Naive thymus-derived CD4-positive, alpha-beta T cell (primary cell): Measurements from ENCODE around the gene FAAH2. TPM values are rescaled to one million over a fixed set of nuclear protein-coding genes. Genes with fewer than 3 reads are reported as not detected.

ENCODE experiments used
- ATAC-seq: fragments of 150-1000 bp; cut with Tn5 transposase; 2 replicates; pipeline ENCODE4 v1.10.0; 2021; ENCODE audit warnings: mild to moderate bottlenecking, moderate library complexity
- CTCF ChIA-PET: fragments of 350-600 bp; sonication (Branson Sonifier 250); formaldehyde crosslinking; loops from one replicate; lab custom pipeline; 2021; ENCODE audit warnings: antibody characterized with exemption; lab: Charles Lee
- POLR2A ChIA-PET: fragments of 350-600 bp; sonication (Branson Sonifier 250); formaldehyde crosslinking; loops from one replicate; lab custom pipeline; 2021; ENCODE audit warnings: antibody characterized with exemption, inconsistent platforms; lab: Charles Lee
- DNase-seq, 9 donors: peaks; one replicate each; pipeline versions ENCODE4 v3.0.0 to v3.0.0-alpha.2; 2020 to 2022; ENCODE audit warnings: mixed read lengths in 1 of 9
- H3K27ac ChIP-seq: one replicate; pipeline ENCODE4 v1.7.0; 2013; ENCODE audit warnings: mild to moderate bottlenecking, low read depth, low read length, moderate library complexity
- H3K27me3 ChIP-seq, 2 donors: one replicate each; pipeline ENCODE4 v1.7.0; 2013; ENCODE audit warnings: low read length in 2 of 2, mild to moderate bottlenecking in 2 of 2, moderate library complexity in 2 of 2; ENCODE audit not compliant: control insufficient read depth in 2 of 2, insufficient read depth in 2 of 2
- H3K36me3 ChIP-seq, 3 experiments: 1 replicate in 2 of 3; 2 replicates in 1 of 3; pipeline ENCODE4 v1.7.0; 2013; ENCODE audit warnings: low read length in 3 of 3, mild to moderate bottlenecking in 3 of 3, moderate library complexity in 1 of 3; ENCODE audit not compliant: insufficient read depth in 3 of 3, control insufficient read depth in 2 of 3
- H3K4me1 ChIP-seq, 2 donors: one replicate each; pipeline ENCODE4 v1.7.0; 2013; ENCODE audit warnings: low read length in 2 of 2, mild to moderate bottlenecking in 2 of 2, moderate library complexity in 1 of 2; ENCODE audit not compliant: control insufficient read depth in 2 of 2, insufficient read depth in 2 of 2
- H3K4me3 ChIP-seq: 2 replicates; pipeline ENCODE4 v1.7.0; 2013; ENCODE audit warnings: mild to moderate bottlenecking, low read length
- H3K9me3 ChIP-seq, 3 experiments: 1 replicate in 2 of 3; 2 replicates in 1 of 3; pipeline ENCODE4 v1.7.0; 2013; ENCODE audit warnings: low read length in 3 of 3; ENCODE audit not compliant: control insufficient read depth in 2 of 3
- H3K27ac Mint-ChIP-seq, 9 donors: one replicate each; pipeline ENCODE4 v1.8.0; 2020 to 2022; ENCODE audit warnings: mixed read lengths in 9 of 9, mild to moderate bottlenecking in 8 of 9, moderate library complexity in 5 of 9, inconsistent platforms in 2 of 9
- H3K27me3 Mint-ChIP-seq, 5 donors: one replicate each; pipeline ENCODE4 v1.8.0; 2021 to 2022; ENCODE audit warnings: mixed read lengths in 5 of 5, mild to moderate bottlenecking in 1 of 5
- H3K36me3 Mint-ChIP-seq, 5 donors: one replicate each; pipeline ENCODE4 v1.8.0; 2020 to 2022; ENCODE audit warnings: mixed read lengths in 5 of 5, mild to moderate bottlenecking in 3 of 5, inconsistent platforms in 1 of 5
- H3K4me1 Mint-ChIP-seq, 7 donors: one replicate each; pipeline ENCODE4 v1.8.0; 2020 to 2022; ENCODE audit warnings: mixed read lengths in 7 of 7, mild to moderate bottlenecking in 3 of 7, inconsistent platforms in 1 of 7
- H3K4me3 Mint-ChIP-seq, 10 donors: one replicate each; pipeline ENCODE4 v1.8.0; 2020 to 2022; ENCODE audit warnings: mild to moderate bottlenecking in 10 of 10, mixed read lengths in 10 of 10, moderate library complexity in 6 of 10, inconsistent platforms in 2 of 10
- H3K9me3 Mint-ChIP-seq, 11 donors: one replicate each; pipeline ENCODE4 v1.8.0; 2020 to 2022; ENCODE audit warnings: mixed read lengths in 11 of 11, mild to moderate bottlenecking in 4 of 11, inconsistent platforms in 1 of 11, moderate library complexity in 1 of 11
- intact Hi-C, 2 donors: fragments of 100-400 bp; cut with micrococcal nuclease; formaldehyde crosslinking; loops; one replicate each; pipeline ENCODE4 v1.15.1; 2023
- polyA plus RNA-seq, 2 donors: library from polyadenylated mRNA; unstranded; fragments of 300-500 nt; fragmentation: Illumina TruSeq; gene quantifications; one replicate each; pipeline ENCODE4 v1.2.3, GENCODE V29; 2021
- total RNA-seq, 6 experiments: library from RNA in 5 of 6; stranded (reverse) in 5 of 6; gene quantifications; 1 replicate in 5 of 6; 2 replicates in 1 of 6; pipeline ENCODE4 v1.2.3 and lab custom pipeline; 2021 to 2026

Gene FAAH2, protein sequence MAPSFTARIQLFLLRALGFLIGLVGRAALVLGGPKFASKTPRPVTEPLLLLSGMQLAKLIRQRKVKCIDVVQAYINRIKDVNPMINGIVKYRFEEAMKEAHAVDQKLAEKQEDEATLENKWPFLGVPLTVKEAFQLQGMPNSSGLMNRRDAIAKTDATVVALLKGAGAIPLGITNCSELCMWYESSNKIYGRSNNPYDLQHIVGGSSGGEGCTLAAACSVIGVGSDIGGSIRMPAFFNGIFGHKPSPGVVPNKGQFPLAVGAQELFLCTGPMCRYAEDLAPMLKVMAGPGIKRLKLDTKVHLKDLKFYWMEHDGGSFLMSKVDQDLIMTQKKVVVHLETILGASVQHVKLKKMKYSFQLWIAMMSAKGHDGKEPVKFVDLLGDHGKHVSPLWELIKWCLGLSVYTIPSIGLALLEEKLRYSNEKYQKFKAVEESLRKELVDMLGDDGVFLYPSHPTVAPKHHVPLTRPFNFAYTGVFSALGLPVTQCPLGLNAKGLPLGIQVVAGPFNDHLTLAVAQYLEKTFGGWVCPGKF
- total RNA-seq (10 to 100 TPM in 2 of 5 experiments, 1 to 10 TPM in 3; 7.5 to 12.6 (median 9.7) TPM), polyA plus RNA-seq (10 to 100 TPM; 16.7 to 16.9 TPM), total RNA-seq (lab: John Stamatoyannopoulos, UW) (21.7 reads per million, percentile 52 among the genes with 10 or more reads in this experiment)

DNA sequence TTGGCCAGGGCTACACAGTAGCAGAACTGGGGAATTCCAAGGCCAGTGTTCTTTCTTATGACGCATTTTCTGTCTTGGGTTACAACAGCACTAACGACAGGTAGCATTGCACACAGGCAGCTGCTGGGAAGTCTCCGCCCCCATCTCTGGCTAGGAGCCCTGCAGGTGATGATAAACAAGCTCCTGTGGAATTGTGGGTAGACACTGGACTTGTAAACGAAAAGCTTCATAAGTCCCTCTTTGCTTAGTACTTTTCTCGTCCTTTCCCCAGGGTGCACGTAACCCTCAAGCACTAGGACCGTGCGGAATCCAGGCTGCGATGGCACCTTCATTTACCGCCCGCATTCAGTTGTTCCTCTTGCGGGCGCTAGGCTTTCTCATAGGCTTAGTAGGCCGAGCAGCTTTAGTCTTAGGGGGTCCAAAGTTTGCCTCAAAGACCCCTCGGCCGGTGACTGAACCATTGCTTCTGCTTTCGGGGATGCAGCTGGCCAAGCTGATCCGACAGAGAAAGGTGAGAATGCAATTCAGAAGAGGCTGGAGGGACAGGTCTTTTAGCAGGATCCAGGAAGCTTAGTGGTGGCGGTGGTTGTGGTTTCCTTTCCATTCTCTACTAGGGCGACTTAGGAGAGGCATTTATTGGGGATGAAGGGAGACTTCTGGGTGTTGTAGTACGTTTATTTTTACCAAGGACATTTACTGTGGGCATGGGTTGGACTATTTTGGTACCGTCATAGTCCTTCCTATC lies at the start of gene FAAH2:
FAAH2 (plus strand) TSS at position 200 of the 745 bp plus-strand sequence; CDS start at position 320, 120 bp downstream.
- no peaks in the 10 kb centered on the region for H3K36me3 ChIP-seq
- peak within 1 kb of the TSS; percentile 57 to 96 (median 95) for H3K27ac Mint-ChIP-seq
- peak within 1 kb of the TSS; percentile 82 for H3K4me3 ChIP-seq
- no peaks in the 10 kb centered on the region for H3K27me3 Mint-ChIP-seq
- H3K27ac ChIP-seq, result peak within 1 kb of the TSS; percentile 88
- DNase-seq (peak; percentile 7 to 88 (median 66)), ATAC-seq (peak; percentile 91)
- no peaks in the 10 kb centered on the region for H3K27me3 ChIP-seq
- ChIA-PET POLR2A (interaction anchor here (1.0 to 1.3 kb wide), 3 partner anchors 25 to 306 kb away, joined by 3 to 5 read pairs (median 3); no protein-coding TSS in a partner anchor), CTCF (no interaction called here)
- H3K4me1 ChIP-seq, result peaks cover 0 to 3% of the 10 kb centered on the region in 2 donors
- peaks cover 5 to 57% (median 43%) of the 10 kb centered on the region in 7 donors for H3K4me1 Mint-ChIP-seq
- intact Hi-C loops, result loop anchor here (1.0 to 10.0 kb wide), 9 partner anchors 162 to 1570 kb away; partner anchors contain the start of genes SPIN2B (in 2 of the 2), ZXDA (in 2 of the 2), RRAGB (in 1 of the 2) and SPIN3 (in 1 of the 2)
- H3K36me3 Mint-ChIP-seq, result peaks cover 0 to 3% (median 0%) of the 10 kb centered on the region in 5 donors
- peak within 1 kb of the TSS; percentile 82 to 95 (median 92) for H3K4me3 Mint-ChIP-seq
- peaks cover 0 to 2% (median 0%) of the 10 kb centered on the region in 11 donors for H3K9me3 Mint-ChIP-seq
- H3K9me3 ChIP-seq, result no peaks in the 10 kb centered on the region

DNA sequence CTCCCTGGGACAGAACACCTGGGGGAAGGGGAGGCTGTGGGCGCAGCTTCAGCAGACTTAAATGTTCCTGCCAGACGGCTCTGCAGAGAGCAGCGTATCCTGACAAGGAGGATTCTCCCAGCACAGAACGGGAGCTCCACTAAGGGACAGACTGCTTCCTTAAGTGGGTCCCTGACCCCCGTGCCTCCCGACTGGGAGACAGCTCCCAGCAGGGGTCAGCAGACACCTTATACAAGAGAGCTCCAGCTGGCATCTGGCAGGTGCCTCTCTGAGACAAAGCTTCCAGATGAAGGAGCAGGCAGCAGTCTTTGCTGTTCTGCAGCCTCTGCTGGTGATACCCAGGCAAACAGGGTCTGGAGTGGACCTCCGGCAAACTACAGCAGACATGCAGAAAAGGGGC lies 44.5 kb upstream of the FAAH2 start:
- H3K4me3 Mint-ChIP-seq, result no peak overlapping the region
- H3K4me1 Mint-ChIP-seq, result no peaks in the 10 kb centered on the region
- no peaks in the 10 kb centered on the region for H3K9me3 ChIP-seq
- CTCF ChIA-PET, result no interaction called here
- no peak overlapping the region for H3K4me3 ChIP-seq
- no peaks in the 10 kb centered on the region for H3K27me3 ChIP-seq
- H3K4me1 ChIP-seq, result no peaks in the 10 kb centered on the region
- POLR2A ChIA-PET, result no interaction called here
- DNase-seq (no peak), ATAC-seq (no peak)
- H3K27me3 Mint-ChIP-seq, result no peaks in the 10 kb centered on the region
- H3K36me3 ChIP-seq, result no peaks in the 10 kb centered on the region
- H3K27ac ChIP-seq, result no peak overlapping the region
- H3K9me3 Mint-ChIP-seq, result peaks cover 0 to 40% (median 11%) of the 10 kb centered on the region in 11 donors
- intact Hi-C loops, result no loop called here
- peaks cover 0 to 21% (median 14%) of the 10 kb centered on the region in 5 donors for H3K36me3 Mint-ChIP-seq
- H3K27ac Mint-ChIP-seq, result no peak overlapping the region

DNA sequence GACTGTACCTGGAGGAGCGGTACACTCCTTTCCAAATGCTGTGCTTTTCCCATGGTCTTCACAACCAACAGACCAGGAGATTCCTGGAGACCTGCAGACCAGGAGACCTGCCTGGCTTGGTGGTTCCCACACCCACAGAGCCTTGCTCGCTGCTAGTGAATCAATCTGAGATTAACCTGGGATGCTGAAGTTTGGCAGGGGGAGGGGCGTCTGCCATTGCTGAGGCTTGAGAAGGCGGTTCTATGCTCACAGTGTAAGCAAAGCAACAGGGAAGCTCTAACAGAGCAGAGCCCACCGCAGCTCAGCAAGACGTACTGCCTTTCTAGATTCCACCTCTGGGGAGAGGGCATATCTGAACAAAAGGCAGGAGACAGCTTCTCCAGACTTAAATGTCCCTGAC lies 34.5 kb upstream of the FAAH2 start:
- intact Hi-C loops, result no loop called here
- DNase-seq (no peak), ATAC-seq (no peak)
- Histone ChIP-seq H3K27ac (no peak overlapping the region), H3K9me3 (peaks cover 0 to 3% (median 0%) of the 10 kb centered on the region in 3 experiments), H3K36me3 (no peaks in the 10 kb centered on the region), H3K4me3 (no peak overlapping the region), H3K4me1 (no peaks in the 10 kb centered on the region), H3K27me3 (no peaks in the 10 kb centered on the region)
- ChIA-PET CTCF (no interaction called here), POLR2A (no interaction called here)
- Mint-ChIP-seq H3K4me3 (no peak overlapping the region), H3K27ac (no peak overlapping the region), H3K27me3 (no peaks in the 10 kb centered on the region), H3K36me3 (peaks cover 0 to 5% (median 0%) of the 10 kb centered on the region in 5 donors), H3K4me1 (no peaks in the 10 kb centered on the region), H3K9me3 (peaks cover 5 to 55% (median 24%) of the 10 kb centered on the region in 11 donors)

DNA sequence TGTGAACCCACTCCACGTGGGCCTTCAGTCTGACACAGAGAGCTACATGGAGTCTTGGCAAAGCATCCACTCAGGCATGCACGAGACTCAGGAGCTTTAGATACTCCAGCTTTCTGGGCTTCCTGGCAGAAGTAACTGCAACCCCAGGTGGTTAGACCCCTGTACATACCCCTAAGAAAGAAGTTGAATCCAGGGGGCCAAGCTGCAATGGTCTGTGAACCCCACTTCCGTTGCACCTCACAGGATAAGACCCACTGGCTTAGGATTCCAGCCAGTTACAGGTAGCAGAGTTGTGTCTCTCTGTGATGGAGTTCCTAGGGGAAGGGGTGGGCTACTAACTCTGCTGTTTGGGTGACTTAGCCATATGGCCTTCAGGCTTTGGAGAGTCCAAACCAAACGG lies 21.4 kb upstream of the FAAH2 start:
- no peak overlapping the region for H3K4me3 Mint-ChIP-seq
- H3K27me3 Mint-ChIP-seq, result peaks cover 0 to 4% (median 0%) of the 10 kb centered on the region in 5 donors
- Histone ChIP-seq H3K9me3 (no peaks in the 10 kb centered on the region), H3K4me1 (no peaks in the 10 kb centered on the region), H3K27ac (no peak overlapping the region), H3K36me3 (no peaks in the 10 kb centered on the region), H3K4me3 (no peak overlapping the region), H3K27me3 (no peaks in the 10 kb centered on the region)
- ATAC-seq (no peak), DNase-seq (no peak)
- intact Hi-C loops, result no loop called here
- CTCF ChIA-PET, result no interaction called here
- no peak overlapping the region for H3K27ac Mint-ChIP-seq
- no peaks in the 10 kb centered on the region for H3K4me1 Mint-ChIP-seq
- POLR2A ChIA-PET, result no interaction called here
- peaks cover 0 to 3% (median 0%) of the 10 kb centered on the region in 5 donors for H3K36me3 Mint-ChIP-seq
- peaks cover 0 to 23% (median 8%) of the 10 kb centered on the region in 11 donors for H3K9me3 Mint-ChIP-seq

DNA sequence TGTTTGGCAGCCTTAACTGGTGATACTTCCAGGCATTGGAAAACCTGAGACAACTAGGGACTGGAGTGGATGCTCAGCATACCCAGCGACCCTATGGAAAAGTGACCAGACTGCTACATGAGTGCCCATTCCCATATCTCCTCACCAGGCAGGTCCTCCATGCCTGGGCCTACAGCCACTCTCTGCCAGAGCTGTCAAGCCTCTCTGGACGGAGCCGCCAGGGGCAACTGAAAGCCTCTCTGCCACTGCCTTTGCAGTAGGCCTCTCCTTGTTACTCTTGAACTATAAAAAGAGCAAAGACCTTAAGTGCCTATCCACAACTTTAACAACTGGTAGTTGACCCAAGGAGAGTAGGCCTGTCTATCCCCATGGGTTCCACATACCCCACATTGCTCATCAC lies 20.2 kb upstream of the FAAH2 start:
- H3K36me3 ChIP-seq, result no peaks in the 10 kb centered on the region
- Mint-ChIP-seq H3K9me3 (peaks cover 0 to 23% (median 8%) of the 10 kb centered on the region in 11 donors), H3K27me3 (peaks cover 0 to 4% (median 0%) of the 10 kb centered on the region in 5 donors), H3K4me1 (no peaks in the 10 kb centered on the region), H3K4me3 (no peak overlapping the region), H3K27ac (no peak overlapping the region), H3K36me3 (peaks cover 0 to 3% (median 0%) of the 10 kb centered on the region in 5 donors)
- no peak for ATAC-seq
- POLR2A ChIA-PET, result no interaction called here
- H3K4me1 ChIP-seq, result no peaks in the 10 kb centered on the region
- DNase-seq, result no peak
- H3K9me3 ChIP-seq, result no peaks in the 10 kb centered on the region
- CTCF ChIA-PET, result no interaction called here
- H3K27me3 ChIP-seq, result no peaks in the 10 kb centered on the region
- no peak overlapping the region for H3K4me3 ChIP-seq
- intact Hi-C loops, result no loop called here
- no peak overlapping the region for H3K27ac ChIP-seq

DNA sequence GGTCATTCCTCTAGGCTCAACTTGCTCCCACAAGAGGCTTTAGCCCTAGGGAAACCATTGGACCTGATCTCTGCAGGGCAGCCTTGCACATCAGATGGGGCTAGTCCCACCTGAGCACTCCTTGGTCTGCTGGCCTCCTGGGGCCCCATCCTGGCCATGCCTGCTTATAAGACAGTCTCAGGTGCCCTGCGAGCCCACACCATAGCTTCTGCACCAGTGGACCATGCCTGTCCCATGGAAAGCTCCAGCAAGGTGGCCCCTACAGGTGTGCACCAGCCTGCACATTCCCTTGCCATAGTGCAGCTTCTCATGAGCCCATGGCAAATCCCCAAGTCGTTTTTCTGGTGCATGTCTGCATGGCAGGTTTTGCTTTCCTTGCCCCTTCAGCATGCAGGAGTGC lies 19.6 kb upstream of the FAAH2 start:
- H3K27me3 ChIP-seq, result no peaks in the 10 kb centered on the region
- Mint-ChIP-seq H3K4me3 (no peak overlapping the region), H3K27me3 (peaks cover 0 to 4% (median 0%) of the 10 kb centered on the region in 5 donors), H3K4me1 (no peaks in the 10 kb centered on the region), H3K36me3 (peaks cover 0 to 3% (median 0%) of the 10 kb centered on the region in 5 donors), H3K27ac (no peak overlapping the region), H3K9me3 (peaks cover 0 to 23% (median 8%) of the 10 kb centered on the region in 11 donors)
- H3K9me3 ChIP-seq, result no peaks in the 10 kb centered on the region
- no peak for ATAC-seq
- no peaks in the 10 kb centered on the region for H3K36me3 ChIP-seq
- intact Hi-C loops, result no loop called here
- H3K27ac ChIP-seq, result no peak overlapping the region
- ChIA-PET POLR2A (no interaction called here), CTCF (no interaction called here)
- no peak overlapping the region for H3K4me3 ChIP-seq
- no peaks in the 10 kb centered on the region for H3K4me1 ChIP-seq
- DNase-seq, result no peak
